Tibial nerve (tissue), 3 donors: ENCODE results near the gene GPRIN1.

Experiments used
- CTCF ChIP-seq, 5 experiments: fragments of 200-600 bp in 3 of 5; fragments of 450-650 bp in 2 of 5; sonication (generic) in 3 of 5; IDR thresholded peaks; one replicate each; pipeline ENCODE4 v1.5.1; 2016 to 2019; ENCODE audit warnings: antibody characterized with exemption in 5 of 5, mild to moderate bottlenecking in 3 of 5, moderate library complexity in 2 of 5
- POLR2A ChIP-seq, 2 donors: fragments of 450-650 bp; IDR thresholded peaks; one replicate each; pipeline ENCODE4 v1.6.1; 2017; ENCODE audit warnings: antibody characterized with exemption in 2 of 2, mild to moderate bottlenecking in 2 of 2, moderate library complexity in 2 of 2

GRCh38 chr5:176592573-176592972, 17.4 kb downstream of the GPRIN1 start:
- TF ChIP-seq POLR2A (IDR thresholded peaks at IDR 0.05): no peak
- no peak for TF ChIP-seq CTCF (IDR thresholded peaks at IDR 0.05)
